Right lung (tissue), 5 donors: ENCODE data around the gene RINT1. TPM values are rescaled to one million over a fixed set of nuclear protein-coding genes. Genes with fewer than 3 reads are reported as not detected.
"Not testable (repeated sequence)": the region's sequence is repeated elsewhere in the genome, so short reads cannot be mapped to it uniquely, and the experiment has no call there.

Experiments
- DNase-seq, 2 donors: peaks; one replicate each; pipeline ENCODE4 v3.0.0-alpha.2; 2013
- polyA plus RNA-seq, 5 donors: library from polyadenylated mRNA; unstranded; fragments of 120-200 nt; gene quantifications; one replicate each; pipeline versions ENCODE4 v1.2.1 to v1.2.3, GENCODE V29; 2013; ENCODE audit warnings: inconsistent platforms in 1 of 5, low replicate concordance in 1 of 5; ENCODE audit not compliant: insufficient read length in 5 of 5, insufficient read depth in 1 of 5

RINT1 gene
- polyA plus RNA-seq, 5 donors = 22.4 to 35.2 (median 32.9) TPM

DNA sequence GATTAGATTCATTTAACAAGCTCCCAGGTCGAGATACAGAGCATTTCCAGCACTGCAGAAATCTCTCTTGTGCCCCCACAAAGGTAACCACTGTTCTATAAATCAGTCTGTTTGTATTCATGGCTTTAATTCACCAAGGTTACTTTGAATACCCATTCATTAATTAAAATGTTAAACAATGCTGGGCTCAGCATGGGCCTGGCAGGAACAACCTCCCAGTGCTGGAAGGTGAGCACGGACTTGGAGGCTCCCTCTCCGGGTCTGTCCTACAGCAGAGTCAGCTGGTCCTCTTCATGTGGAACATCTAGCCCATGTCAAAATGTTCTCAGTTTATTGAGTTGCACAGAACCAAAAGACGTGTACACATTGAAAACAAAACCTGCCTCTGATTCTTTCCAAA, 64.9 kb downstream of the RINT1 start:
- DNase-seq = no peak

DNA sequence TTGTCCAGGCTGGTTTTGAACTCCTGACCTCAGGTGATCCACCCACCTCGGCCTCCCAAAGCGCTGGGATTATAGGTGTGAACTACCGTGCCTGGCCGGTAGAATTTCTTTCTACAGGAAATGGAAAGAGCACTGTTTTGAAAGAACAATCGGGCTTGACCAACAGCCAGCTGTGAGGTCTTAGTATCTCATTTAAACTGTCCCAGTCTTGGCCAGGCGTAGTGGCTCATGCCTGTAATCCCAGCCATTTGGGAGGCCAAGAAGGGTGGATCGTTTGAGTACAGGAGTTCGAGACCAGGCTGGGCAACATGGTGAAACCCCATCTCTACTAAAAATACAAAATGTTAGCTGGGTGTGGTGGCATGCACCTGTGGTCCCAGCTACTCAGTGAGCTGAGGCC, 67.1 kb downstream of the RINT1 start:
- not testable (repeated sequence) for DNase-seq

DNA sequence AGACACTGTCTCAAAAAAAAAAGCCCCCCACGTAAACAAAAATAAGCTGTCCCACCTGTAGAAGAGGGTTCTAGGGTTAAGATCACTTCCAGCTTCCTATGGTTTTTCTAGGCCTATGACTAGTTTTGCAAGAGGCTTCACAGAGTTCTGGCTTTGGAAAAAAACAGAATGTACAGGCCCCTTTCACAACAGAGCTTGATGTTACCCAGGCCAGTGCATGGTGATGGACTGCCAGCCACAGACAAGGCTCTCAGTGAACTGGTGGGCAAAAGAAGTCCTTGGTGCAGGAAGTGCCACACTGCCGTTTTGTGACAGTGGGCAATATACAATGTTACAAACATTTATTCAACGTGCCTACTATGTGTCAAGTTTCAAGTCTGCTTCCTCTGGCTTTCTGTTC, 67.5 kb downstream of the RINT1 start:
- DNase-seq = no peak

- no peak for DNase-seq
Observed at GRCh38 chr7:105600720-105601550, 68.9 kb downstream of the RINT1 start.

DNA sequence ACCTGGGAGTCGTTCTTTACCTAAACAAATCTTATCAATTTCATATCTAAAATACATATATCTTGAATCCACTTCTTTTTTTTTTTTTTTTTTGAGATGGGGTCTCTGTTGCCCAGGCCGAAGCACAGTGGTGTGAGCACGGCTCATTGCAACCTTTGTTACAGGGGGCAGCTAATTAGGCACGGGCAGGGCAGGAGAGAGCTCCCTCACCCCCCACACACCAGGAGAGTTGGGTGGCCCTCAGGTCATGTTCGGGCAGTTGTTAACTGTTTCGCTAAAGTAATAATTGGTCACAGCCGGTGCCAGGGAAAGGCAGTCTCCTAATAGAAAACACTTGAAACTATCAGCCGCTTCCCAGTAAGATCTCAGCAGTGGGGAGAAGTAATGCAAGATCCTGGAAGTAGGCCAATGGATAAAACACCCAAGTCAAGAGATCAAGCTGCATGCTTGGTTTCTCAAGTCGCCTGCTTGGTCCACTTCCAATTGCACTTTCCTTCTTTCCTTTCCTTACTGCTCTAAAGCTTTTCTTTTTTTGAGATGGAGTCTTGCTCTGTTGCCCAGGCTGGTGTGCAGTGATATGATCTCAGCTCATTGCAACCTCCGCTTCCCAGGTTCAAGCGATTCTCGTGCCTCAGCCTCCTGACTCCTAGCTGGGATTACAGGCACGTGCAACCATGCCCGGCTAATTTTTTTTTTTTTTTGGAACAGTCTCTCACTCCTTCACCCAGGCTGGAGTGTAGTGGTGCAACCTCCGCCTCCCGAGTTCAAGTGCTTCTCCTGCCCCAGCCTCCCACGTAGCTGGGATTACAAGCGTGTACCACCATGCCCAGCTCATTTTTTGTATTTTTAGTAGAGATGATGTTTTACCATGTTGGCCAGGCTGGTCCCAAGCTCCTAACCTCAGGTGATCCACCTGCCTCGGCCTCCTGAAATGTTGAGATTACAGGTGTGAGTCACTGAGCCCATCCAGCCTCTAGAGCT, 70.6 kb downstream of the RINT1 start:
- peak in 1 of 2 donors; percentile 32 for DNase-seq

- no peak for DNase-seq
Observed at GRCh38 chr7:105610165-105610930, 78.3 kb downstream of the RINT1 start.

- no peak for DNase-seq
Observed at GRCh38 chr7:105611856-105612775, 80.1 kb downstream of the RINT1 start.

- no peak for DNase-seq
Observed at GRCh38 chr7:105612806-105613205, 80.8 kb downstream of the RINT1 start.

GRCh38 chr7:105613611-105614330, 81.8 kb downstream of the RINT1 start:
- DNase-seq = no peak

- no peak for DNase-seq
Observed at GRCh38 chr7:105614341-105614840, 82.4 kb downstream of the RINT1 start.

Other genes with a start within 250 kb of the RINT1 start
- gene SRPK2, start 143.3 kb upstream of the RINT1 start, polyA plus RNA-seq = 10 to 100 TPM; 40.3 to 60.8 (median 58.0) TPM
- 10 to 100 TPM; 25.2 to 34.0 (median 29.3) TPM for gene PUS7, start 9.9 kb upstream of the RINT1 start, polyA plus RNA-seq
- 1 to 10 TPM; 2.6 to 8.3 (median 5.4) TPM for gene EFCAB10, start 49.3 kb downstream of the RINT1 start, polyA plus RNA-seq